ENCODE measurements around the gene BCL6.
A peak's percentile ranks its signal among the peaks of the same experiment; 100 is the strongest.

Gene BCL6

GRCh38 chr3:187739094-187739560 is 6.1 kb downstream of the BCL6 start:
- DNase-seq (ENCODE audit: low read depth in 2 of 2): no peak

DNA sequence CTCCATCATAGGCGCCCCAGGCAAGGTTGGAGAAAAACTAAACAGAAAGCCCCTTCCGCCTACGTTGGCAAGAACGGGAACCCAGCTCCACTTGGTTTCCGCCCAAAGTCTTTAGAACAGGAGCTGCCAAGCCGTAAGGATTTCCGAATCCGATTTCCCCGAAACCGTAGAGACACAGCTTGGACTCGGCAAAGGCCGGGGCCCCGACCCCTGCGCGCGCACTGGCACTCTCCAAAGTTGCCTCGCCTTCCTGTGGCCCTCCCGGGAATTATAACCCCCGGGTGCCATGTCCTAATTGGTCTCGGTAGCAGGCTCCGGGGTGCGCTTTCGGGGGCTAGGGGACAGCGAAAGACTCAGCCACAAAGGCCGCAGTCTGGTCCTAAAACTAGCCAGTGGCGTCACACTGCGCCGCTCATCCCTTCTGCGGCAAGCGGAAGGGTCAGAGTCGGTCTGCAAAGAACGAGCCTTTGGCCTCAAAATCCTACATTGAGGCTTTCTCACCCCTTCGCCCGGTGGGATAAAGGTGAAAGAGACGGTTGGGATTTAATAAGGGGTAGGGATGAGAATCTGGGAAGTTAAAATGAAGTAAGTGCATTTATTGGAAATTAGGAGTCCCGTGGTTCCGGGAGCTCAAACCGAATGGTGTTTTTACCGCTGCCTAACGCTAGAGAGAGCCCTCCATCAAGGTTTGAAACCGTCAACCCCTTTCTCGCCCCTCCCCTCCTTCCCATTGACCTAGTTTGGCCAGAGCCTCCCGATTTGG is 6.8 kb downstream of the BCL6 start:
- DNase-seq (ENCODE audit: low read depth in 2 of 2): peak in 1 of 2 donors; percentile 38

GRCh38 chr3:187738071-187738330 is 7.3 kb downstream of the BCL6 start:
- no peak for DNase-seq (ENCODE audit: low read depth in 2 of 2)

DNA sequence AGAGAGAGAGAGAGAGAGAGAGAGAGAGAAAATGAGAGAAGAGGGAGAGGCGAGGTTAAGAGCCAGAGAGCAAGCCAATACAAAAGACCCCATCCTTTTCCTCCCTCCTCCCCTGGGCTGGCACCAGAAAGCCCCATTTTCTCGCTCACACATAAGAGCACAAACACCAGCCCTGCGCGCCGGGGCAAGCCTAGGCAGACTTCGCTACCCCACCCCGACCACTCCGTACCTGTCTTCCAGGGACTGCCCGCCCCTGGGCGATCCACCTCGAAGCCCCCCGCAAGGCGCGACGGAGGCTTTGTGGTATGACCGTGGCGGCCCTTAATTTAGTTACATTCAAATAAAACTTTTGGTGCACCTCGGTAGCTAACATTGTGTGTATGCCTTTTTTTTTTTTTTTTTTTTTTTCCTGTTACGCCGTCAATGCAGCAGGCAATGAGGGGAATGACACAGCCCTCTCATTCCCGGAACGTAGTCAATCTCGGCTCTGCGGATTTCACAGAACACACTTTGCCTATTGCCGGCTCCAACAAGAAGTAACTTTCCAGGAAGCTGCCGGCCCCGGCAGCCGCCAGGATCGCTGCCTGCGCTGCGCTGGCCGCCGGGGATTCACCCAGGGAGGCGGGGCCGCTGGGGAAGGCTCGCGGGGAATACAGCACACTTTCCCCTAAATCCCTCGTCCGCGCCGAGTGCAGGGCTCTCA is 7.7 kb downstream of the BCL6 start:
- peak in 1 of 2 donors; percentile 36 for DNase-seq (ENCODE audit: low read depth in 2 of 2)

- no peak for DNase-seq (ENCODE audit: low read depth in 2 of 2)
These were observed 8.3 kb downstream of the BCL6 start for GRCh38 chr3:187737006-187737367.

GRCh38 chr3:187736418-187736871 is 8.8 kb downstream of the BCL6 start:
- DNase-seq (ENCODE audit: low read depth in 2 of 2): no peak

GRCh38 chr3:187735837-187736236 is 9.4 kb downstream of the BCL6 start:
- DNase-seq (ENCODE audit: low read depth in 2 of 2): no peak

GRCh38 chr3:187735383-187735782 is 9.9 kb downstream of the BCL6 start:
- DNase-seq (ENCODE audit: low read depth in 2 of 2): no peak

DNA sequence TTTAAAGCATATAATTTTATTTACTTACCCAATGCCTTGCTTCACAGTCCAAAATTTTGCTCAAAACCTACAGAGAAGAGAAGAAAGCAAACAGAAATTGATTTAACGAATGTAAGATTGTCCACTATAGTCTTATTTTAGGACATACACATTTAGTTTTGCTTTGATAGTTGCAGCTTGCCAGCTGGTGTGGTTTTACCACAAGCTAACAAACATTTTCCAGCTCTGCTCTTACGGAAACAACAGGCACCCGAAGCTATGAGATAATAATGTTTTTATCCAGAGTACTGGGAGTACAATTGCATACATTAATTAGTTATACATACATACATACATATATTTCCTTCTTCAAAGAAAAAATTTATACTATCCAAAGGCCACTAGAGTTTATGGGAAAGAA is 10.4 kb downstream of the BCL6 start:
- DNase-seq (ENCODE audit: low read depth in 2 of 2): no peak

DNA sequence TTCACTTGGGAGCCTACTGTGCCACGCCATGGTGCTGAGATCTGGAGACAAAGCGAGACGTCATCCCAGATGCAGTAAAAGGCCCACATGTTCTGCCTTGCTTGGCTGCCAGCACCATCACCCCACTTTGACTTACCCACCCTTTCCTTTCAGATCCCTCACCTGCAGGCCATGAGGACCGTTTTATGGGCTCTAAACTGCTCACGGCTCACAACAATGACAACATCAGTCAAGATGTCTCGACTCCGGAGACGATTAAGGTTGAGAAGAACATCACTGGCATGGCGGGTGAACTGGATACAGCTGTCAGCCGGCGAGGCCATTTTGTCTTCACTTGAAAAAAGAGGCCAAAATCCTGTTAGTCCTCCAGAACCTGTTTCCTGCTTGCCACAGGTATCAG is 11.9 kb downstream of the BCL6 start:
- no peak for DNase-seq (ENCODE audit: low read depth in 2 of 2)

GRCh38 chr3:187729598-187729997 is 15.7 kb downstream of the BCL6 start:
- no peak for DNase-seq (ENCODE audit: low read depth in 2 of 2)

GRCh38 chr3:187728940-187729583 is 16.2 kb downstream of the BCL6 start:
- DNase-seq (ENCODE audit: low read depth in 2 of 2): no peak

- no peak for DNase-seq (ENCODE audit: low read depth in 2 of 2)
These were observed 17.0 kb downstream of the BCL6 start for GRCh38 chr3:187728248-187728647.

DNA sequence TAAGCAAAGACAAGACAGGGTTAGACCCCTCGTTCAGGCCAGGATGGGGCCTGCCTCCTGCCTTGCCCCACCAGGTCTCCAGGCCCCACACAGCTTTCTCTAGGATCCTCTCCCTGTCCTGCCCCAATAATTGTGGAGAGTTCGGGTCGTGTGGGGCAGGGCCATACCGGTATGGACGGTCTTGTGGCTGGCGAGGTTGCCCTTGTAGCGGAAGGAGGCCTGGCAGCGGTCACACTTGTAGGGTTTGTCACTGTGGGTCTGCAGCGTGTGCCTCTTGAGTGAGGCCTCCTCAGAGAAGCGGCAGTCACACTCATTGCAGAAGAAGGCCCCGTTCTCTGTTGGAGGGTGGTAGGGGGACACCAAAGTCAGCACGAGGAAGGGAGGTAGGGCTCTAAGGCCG is 18.7 kb downstream of the BCL6 start:
- no peak for DNase-seq (ENCODE audit: low read depth in 2 of 2)

DNA sequence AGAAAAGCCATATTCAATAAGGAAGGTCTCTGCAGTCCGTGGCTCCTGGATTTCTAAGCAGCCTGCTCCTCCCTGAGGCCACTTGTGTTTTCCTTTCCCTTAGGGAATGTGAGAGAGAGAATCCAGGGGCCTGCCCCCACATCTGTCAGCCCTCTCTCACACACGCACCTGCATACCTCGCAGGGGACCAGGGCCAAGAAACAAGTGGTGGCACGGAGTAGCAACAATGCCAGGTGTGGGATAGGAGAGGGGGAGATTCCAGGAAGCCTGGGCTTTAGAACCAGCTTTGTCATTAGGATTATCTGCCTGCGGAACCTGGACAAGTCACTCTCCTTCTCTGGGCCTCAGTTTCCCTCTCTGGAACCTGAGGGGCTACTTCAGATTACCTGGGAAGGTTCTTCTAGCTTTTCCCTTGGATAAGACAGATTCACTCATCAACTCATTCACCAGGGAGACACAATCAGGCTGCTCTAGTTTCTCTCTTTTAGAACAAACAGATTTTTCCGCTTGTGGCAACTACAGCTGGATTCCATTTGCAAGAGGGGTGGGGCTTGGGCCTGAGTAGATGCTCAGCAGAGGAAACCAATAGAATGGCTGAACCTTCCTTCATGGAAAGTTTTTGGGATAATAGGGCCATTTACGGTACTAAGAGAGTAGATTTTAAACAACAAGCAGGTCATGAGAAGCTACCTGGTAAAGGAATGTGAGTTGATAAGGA is 19.5 kb downstream of the BCL6 start:
- no peak for DNase-seq (ENCODE audit: low read depth in 2 of 2)

GRCh38 chr3:187725224-187725623 is 20.0 kb downstream of the BCL6 start:
- no peak for DNase-seq (ENCODE audit: low read depth in 2 of 2)

- no peak for DNase-seq (ENCODE audit: low read depth in 2 of 2)
These were observed 23.1 kb downstream of the BCL6 start for GRCh38 chr3:187722206-187722612.

DNA sequence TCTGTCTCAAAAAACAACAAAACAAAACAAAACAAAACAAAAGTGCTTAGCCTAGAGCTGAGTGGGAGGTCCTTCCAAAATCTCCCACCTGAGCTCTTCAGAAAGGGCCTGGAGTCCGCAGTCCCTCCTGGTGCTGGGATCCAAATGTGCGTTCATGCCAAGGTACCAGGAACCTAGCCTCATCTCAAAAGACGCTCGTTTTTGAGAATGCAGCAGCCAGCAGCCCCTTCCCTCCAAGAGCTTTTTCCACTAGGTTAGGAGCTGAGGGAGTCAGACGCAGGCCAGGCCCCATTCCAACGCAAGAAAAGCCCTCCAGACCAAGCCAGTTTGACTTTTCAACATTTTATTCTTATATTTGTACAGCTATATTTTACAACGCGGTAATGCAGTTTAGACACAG is 24.2 kb downstream of the BCL6 start:
- no peak for DNase-seq (ENCODE audit: low read depth in 2 of 2)

DNA sequence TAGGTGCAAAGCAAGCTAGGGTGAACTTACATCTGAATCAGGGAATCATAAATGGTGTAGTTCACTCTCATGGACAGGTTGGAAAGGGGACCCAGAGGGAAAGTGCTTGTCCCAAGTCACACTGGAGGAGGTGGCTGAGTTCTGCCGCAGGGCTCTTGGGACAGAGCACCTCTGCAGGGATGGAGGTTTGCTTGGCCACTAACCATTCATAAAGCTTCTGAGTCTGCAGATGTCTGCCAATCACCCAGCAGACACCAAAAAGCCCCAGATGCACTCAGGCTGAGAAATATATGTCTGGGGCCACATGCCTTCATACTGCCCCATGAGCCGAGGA is 25.0 kb downstream of the BCL6 start:
- DNase-seq (ENCODE audit: low read depth in 2 of 2): no peak

DNA sequence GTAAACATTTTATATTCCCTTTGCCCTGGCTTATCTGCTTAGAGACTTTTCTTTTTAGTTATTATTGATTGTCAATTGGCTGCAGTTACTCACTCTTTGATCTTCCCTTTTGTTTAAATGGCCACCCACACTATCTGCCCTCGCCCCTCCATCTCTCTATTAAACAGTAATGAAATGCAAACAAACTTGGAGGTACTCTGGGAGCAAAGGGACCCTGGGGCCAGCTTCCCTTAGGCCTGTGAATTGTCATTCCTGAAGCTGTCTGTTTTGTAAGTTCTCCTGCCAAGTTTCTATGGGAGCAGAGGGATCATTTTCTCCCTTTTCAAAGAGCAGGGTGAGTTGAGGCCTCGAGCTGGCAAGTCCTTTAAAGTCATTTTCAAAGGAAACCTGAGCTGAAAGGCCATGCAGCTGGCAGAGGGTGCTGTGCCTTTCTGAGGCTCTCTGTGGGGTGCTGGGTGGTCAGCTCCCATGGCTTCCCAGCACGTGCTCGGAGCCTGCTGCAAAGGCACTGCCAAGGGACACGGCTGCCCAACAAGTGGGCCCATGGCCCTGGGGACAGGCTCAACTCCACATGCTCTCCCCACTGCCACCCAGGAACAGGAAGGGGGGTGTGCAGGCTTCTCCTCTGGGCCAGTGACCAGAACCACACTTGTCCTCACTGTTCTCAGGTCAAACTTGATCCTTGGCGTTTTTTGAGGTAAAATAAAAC is 25.5 kb downstream of the BCL6 start:
- no peak for DNase-seq (ENCODE audit: low read depth in 2 of 2)

DNA sequence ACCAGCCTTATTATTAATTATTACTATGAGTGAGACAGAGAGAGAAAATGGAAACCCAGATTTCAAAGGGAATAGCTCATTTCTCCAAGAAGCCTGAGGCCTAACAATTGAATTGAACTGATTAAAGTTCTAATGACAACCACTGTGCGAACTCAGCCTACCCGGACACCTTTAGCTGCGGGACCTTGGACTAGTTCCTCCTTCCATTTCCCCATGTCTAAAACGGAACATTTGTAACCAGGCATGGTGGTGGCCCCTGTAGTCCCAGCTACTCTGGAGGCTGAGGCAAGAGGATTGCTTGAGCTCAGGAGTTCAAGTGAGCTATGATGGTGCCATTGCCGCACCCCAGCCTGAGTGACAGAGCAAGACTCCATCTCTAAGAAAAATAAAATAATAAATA is 26.5 kb downstream of the BCL6 start:
- DNase-seq (ENCODE audit: low read depth in 2 of 2): no peak

DNA sequence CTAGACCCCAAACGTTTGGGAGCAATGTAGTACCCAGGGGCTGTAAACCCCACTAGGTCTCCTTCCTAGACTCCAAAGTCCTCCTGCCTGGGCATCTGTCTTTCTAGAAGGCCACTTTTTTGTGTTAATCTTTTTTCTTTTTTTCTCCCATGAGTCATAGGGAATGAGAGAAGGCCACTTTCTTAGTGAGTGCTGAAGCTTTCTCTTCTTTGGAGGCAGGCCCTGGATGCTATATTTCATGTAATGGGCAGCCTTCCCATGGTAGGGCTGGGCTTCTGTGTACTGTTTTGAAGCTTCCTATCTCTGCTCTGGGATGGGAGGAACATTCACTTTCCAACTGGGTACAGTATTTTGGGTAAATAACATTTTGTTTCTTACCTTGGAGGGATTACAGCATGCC is 27.7 kb downstream of the BCL6 start:
- DNase-seq (ENCODE audit: low read depth in 2 of 2): no peak
